H9 (cell line): Measurements from ENCODE around the gene MSMB. TPM values are rescaled to one million over a fixed set of nuclear protein-coding genes. Genes with fewer than 3 reads are reported as not detected.

Experiments
- DNase-seq: peaks from one replicate; pipeline ENCODE4 v3.0.0-alpha.2; 2017
- H2AFZ ChIP-seq: one replicate; pipeline ENCODE4 v1.6.1; 2013; ENCODE audit warnings: mild to moderate bottlenecking, low read length, control low read depth, moderate library complexity
- H2AK5ac ChIP-seq: 2 replicates; pipeline ENCODE4 v1.6.1; 2013; ENCODE audit warnings: low read length, control low read depth, mixed read lengths; ENCODE audit not compliant: insufficient read length
- H2BK120ac ChIP-seq: one replicate; pipeline ENCODE4 v1.6.1; 2013; ENCODE audit warnings: low read depth, mild to moderate bottlenecking, low read length, control low read depth, inconsistent platforms; ENCODE audit not compliant: poor library complexity, severe bottlenecking
- H2BK12ac ChIP-seq: 2 replicates; pipeline ENCODE4 v1.6.1; 2013; ENCODE audit warnings: low read length, control low read depth, mixed read lengths, low read depth; ENCODE audit not compliant: insufficient read length
- H2BK15ac ChIP-seq: 2 replicates; pipeline ENCODE4 v1.6.1; 2013; ENCODE audit warnings: low read depth, low read length, control low read depth
- H2BK20ac ChIP-seq: one replicate; pipeline ENCODE4 v1.6.1; 2013; ENCODE audit warnings: low read depth, mild to moderate bottlenecking, low read length, control low read depth, inconsistent platforms; ENCODE audit not compliant: poor library complexity, severe bottlenecking
- H2BK5ac ChIP-seq: 2 replicates; pipeline ENCODE4 v1.6.1; 2013; ENCODE audit warnings: low read length, control low read depth, mixed read lengths; ENCODE audit not compliant: insufficient read length
- H3K14ac ChIP-seq: 2 replicates; pipeline ENCODE4 v1.6.1; 2013; ENCODE audit warnings: low read length, control low read depth; ENCODE audit not compliant: insufficient read depth
- H3K18ac ChIP-seq: 2 replicates; pipeline ENCODE4 v1.6.1; 2013; ENCODE audit warnings: low read depth, mild to moderate bottlenecking, mixed read lengths, low read length, control low read depth; ENCODE audit not compliant: insufficient read length
- H3K23ac ChIP-seq: 2 replicates; pipeline ENCODE4 v1.6.1; 2013; ENCODE audit warnings: low read length, control low read depth, mixed read lengths, low read depth; ENCODE audit not compliant: insufficient read length
- H3K23me2 ChIP-seq: 2 replicates; pipeline ENCODE4 v1.6.1; 2013; ENCODE audit warnings: low read depth, mild to moderate bottlenecking, mixed read lengths, low read length, control low read depth; ENCODE audit not compliant: insufficient read length, poor library complexity, severe bottlenecking
- H3K27ac ChIP-seq: 2 replicates; pipeline ENCODE4 v1.5.1; 2013; ENCODE audit warnings: low read length, control low read depth, mixed read lengths, low read depth; ENCODE audit not compliant: insufficient read length
- H3K27me3 ChIP-seq: 2 replicates; pipeline ENCODE4 v1.6.1; 2013; ENCODE audit warnings: low read length, control low read depth, inconsistent platforms; ENCODE audit not compliant: insufficient read depth
- H3K4ac ChIP-seq: 2 replicates; pipeline ENCODE4 v1.6.1; 2013; ENCODE audit warnings: low read depth, mild to moderate bottlenecking, control low read depth, inconsistent platforms, low read length, moderate library complexity
- H3K4me1 ChIP-seq: 2 replicates; pipeline ENCODE4 v1.6.1; 2013; ENCODE audit warnings: low read length, control low read depth, inconsistent platforms; ENCODE audit not compliant: insufficient read depth
- H3K4me2 ChIP-seq: 2 replicates; pipeline ENCODE4 v1.6.1; 2013; ENCODE audit warnings: low read length, control low read depth, mixed read lengths; ENCODE audit not compliant: insufficient read length, insufficient read depth
- H3K56ac ChIP-seq: 2 replicates; pipeline ENCODE4 v1.6.1; 2013; ENCODE audit warnings: low read depth, mild to moderate bottlenecking, mixed read lengths, low read length, control low read depth; ENCODE audit not compliant: insufficient read length
- H3K79me1 ChIP-seq: 2 replicates; pipeline ENCODE4 v1.6.1; 2013; ENCODE audit warnings: low read depth, mild to moderate bottlenecking, moderate library complexity, low read length, control low read depth, inconsistent platforms; ENCODE audit not compliant: insufficient read depth, poor library complexity, severe bottlenecking
- H3K79me2 ChIP-seq: 2 replicates; pipeline ENCODE4 v1.6.1; 2013; ENCODE audit warnings: low read length, control low read depth, inconsistent platforms; ENCODE audit not compliant: insufficient read depth
- H3K9ac ChIP-seq: 2 replicates; pipeline ENCODE4 v1.6.1; 2013; ENCODE audit warnings: low read length, control low read depth, mixed read lengths; ENCODE audit not compliant: insufficient read length; ENCODE audit errors: extremely low read depth
- H3K9me3 ChIP-seq: one replicate; pipeline ENCODE4 v1.6.1; 2013; ENCODE audit warnings: low read depth, low read length, inconsistent platforms; ENCODE audit not compliant: control insufficient read depth
- H3T11ph ChIP-seq: one replicate; pipeline ENCODE4 v1.6.1; 2013; ENCODE audit warnings: mild to moderate bottlenecking, low read length, control low read depth, inconsistent platforms
- H4K20me1 ChIP-seq: one replicate; pipeline ENCODE4 v1.6.1; 2013; ENCODE audit not compliant: control insufficient read depth, insufficient read length, insufficient read depth
- H4K5ac ChIP-seq: 2 replicates; pipeline ENCODE4 v1.6.1; 2013; ENCODE audit warnings: low read depth, mild to moderate bottlenecking, mixed read lengths, low read length, control low read depth; ENCODE audit not compliant: insufficient read length
- H4K8ac ChIP-seq: replicated peaks from 2 replicates; pipeline ENCODE4 v1.6.1; 2013; ENCODE audit warnings: low read length, control low read depth, mixed read lengths, low read depth; ENCODE audit not compliant: insufficient read length
- H4K91ac ChIP-seq: 2 replicates; pipeline ENCODE4 v1.6.1; 2013; ENCODE audit warnings: low read depth, mild to moderate bottlenecking, moderate library complexity, mixed read lengths, low read length, control low read depth; ENCODE audit not compliant: insufficient read length
- H3K27ac Mint-ChIP-seq, 3 experiments: 2 replicates in 2 of 3; 3 replicates in 1 of 3; pipeline ENCODE4 v1.8.0; 2020 to 2021; ENCODE audit warnings: mixed read lengths in 3 of 3, mild to moderate bottlenecking in 1 of 3, moderate library complexity in 1 of 3
- H3K27me3 Mint-ChIP-seq: 2 replicates; pipeline ENCODE4 v1.8.0; 2021; ENCODE audit warnings: low read depth, mild to moderate bottlenecking, moderate library complexity, mixed read lengths
- H3K36me3 Mint-ChIP-seq, 3 experiments: 2 replicates in 2 of 3; 3 replicates in 1 of 3; pipeline ENCODE4 v1.8.0; 2020 to 2021; ENCODE audit warnings: low read depth in 3 of 3, mixed read lengths in 3 of 3; ENCODE audit not compliant: insufficient read depth in 1 of 3
- H3K4me1 Mint-ChIP-seq, 2 experiments: 2 replicates each; pipeline ENCODE4 v1.8.0; 2020; ENCODE audit warnings: mixed read lengths in 2 of 2
- H3K4me3 Mint-ChIP-seq, 2 experiments: 2 replicates in 1 of 2; 3 replicates in 1 of 2; pipeline ENCODE4 v1.8.0; 2020 to 2021; ENCODE audit warnings: mild to moderate bottlenecking in 2 of 2, mixed read lengths in 2 of 2, moderate library complexity in 1 of 2
- H3K9me3 Mint-ChIP-seq, 2 experiments: 2 replicates in 1 of 2; 3 replicates in 1 of 2; pipeline ENCODE4 v1.8.0; 2020; ENCODE audit warnings: mild to moderate bottlenecking in 2 of 2, mixed read lengths in 2 of 2, moderate library complexity in 1 of 2
- CTCF ChIP-seq: fragments of 200-600 bp; sonication (generic); conservative IDR thresholded peaks from 3 replicates; pipeline ENCODE4 v1.8.0; 2021; ENCODE audit warnings: antibody characterized with exemption, mild to moderate bottlenecking
- WGBS: extraction: QIAGEN DNeasy Blood & Tissue Kit; methylation state at CpG from one replicate; pipeline ENCODE4 v1.1.7; 2013; ENCODE audit warnings: missing lambda C conversion rate, low lambda C conversion rate, mixed read lengths; ENCODE audit not compliant: insufficient read length; ENCODE audit errors: extremely low coverage; 5-methylcytosine and 5-hydroxymethylcytosine counted together
- total RNA-seq: library from RNA; stranded (reverse); gene quantifications from 2 replicates; pipeline ENCODE4 v1.2.1, GENCODE V29; 2021

Gene MSMB
- total RNA-seq, 1 experiment from 2014 or later = not detected

GRCh38 chr10:46077731-46078413 is 31.8 kb upstream of the MSMB start:
- no peaks in the 10 kb centered on the region for H3K9me3 ChIP-seq
- H2AFZ ChIP-seq = no peak overlapping the region
- no peak overlapping the region for H2AK5ac ChIP-seq
- Mint-ChIP-seq H3K9me3 (0 out of 5 replicates have a peak, but pooled peaks cover 0 to 2% of the 10 kb centered on the region in 2 experiments), H3K4me1 (peaks cover 7 to 11% of the 10 kb centered on the region in 2 experiments), H3K27ac (no peak overlapping the region), H3K27me3 (no peaks in the 10 kb centered on the region; the same call in 1 of the 2 replicates), H3K4me3 (no peak overlapping the region), H3K36me3 (no peaks in the 10 kb centered on the region)
- no peaks in the 10 kb centered on the region for H3K79me1 ChIP-seq
- no peak overlapping the region for H2BK20ac ChIP-seq
- no peak for TF ChIP-seq CTCF
- H3T11ph ChIP-seq = no peak overlapping the region
- H4K91ac ChIP-seq = no peak overlapping the region
- no peak for DNase-seq
- H2BK15ac ChIP-seq = no peak overlapping the region
- H3K56ac ChIP-seq = no peak overlapping the region
- H4K8ac ChIP-seq = no peak overlapping the region
- H3K27ac ChIP-seq = no peak overlapping the region
- no peak overlapping the region for H4K5ac ChIP-seq
- H2BK120ac ChIP-seq = no peak overlapping the region
- no peaks in the 10 kb centered on the region for H3K79me2 ChIP-seq
- H2BK5ac ChIP-seq = no peak overlapping the region
- no peak overlapping the region for H3K18ac ChIP-seq
- H3K23ac ChIP-seq = no peak overlapping the region
- no CpG with 5 or more reads among the region's 5 CpGs for WGBS
- no peaks in the 10 kb centered on the region for H3K27me3 ChIP-seq
- no peak overlapping the region for H3K14ac ChIP-seq
- H3K9ac ChIP-seq = no peak overlapping the region
- H3K23me2 ChIP-seq = no peaks in the 10 kb centered on the region
- H2BK12ac ChIP-seq = no peak overlapping the region
- no peak overlapping the region for H3K4ac ChIP-seq
- no peak overlapping the region for H3K4me2 ChIP-seq
- H3K4me1 ChIP-seq = no peaks in the 10 kb centered on the region
- H4K20me1 ChIP-seq = no peaks in the 10 kb centered on the region
